ENCODE data around the gene PHC3.

PHC3 gene

DNA sequence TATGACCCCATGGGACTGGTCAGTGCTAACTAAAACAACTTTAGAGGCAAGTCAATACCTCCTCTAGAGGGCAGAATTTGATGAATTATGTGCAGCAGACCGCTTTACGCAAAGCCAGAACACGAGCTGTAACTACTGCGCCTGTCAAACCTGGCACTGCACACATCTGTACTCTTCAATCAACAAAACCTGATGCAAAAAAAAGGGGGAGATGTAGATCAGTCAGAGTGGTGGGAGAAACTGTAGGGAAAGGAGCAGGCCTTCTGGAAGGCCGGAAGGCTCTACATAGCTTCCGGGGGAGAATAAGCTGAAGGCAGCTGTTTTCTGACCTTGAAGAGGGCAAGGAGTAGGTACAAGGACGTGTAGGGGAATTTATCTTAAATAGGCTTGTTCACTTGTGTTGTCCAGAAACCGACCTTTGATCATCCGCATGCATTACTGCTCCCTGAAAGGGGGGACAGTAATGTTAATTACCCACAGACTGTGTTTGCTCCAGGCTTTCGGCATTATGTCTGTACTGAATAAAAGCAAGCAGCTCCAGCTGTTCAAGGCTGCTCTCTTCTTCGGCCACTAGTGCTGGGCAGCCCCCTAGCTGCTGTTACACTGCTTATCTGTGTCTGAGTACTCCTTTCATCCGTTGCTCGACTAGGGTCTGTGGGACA lies 102.8 kb downstream of the PHC3 start:
- POLR2A ChIA-PET = no interaction called here
- peak; percentile 3 for TF ChIP-seq CTCF (IDR thresholded peaks at IDR 0.05; ENCODE audit: control extremely low read depth, extremely low read depth, low read depth, missing control alignments)
- CTCF ChIA-PET = interaction anchor here (0.6 to 3.2 kb wide), 13 partner anchors 10 to 74 kb away, joined by 3 to 15 read pairs (median 4); no protein-coding TSS in a partner anchor
- DNase-seq (ENCODE audit: extremely low spot score) = no peak

- ChIA-PET CTCF (interaction anchor here (1.0 to 3.2 kb wide), 6 partner anchors 12 to 103 kb away, joined by 3 to 15 read pairs (median 4); no protein-coding TSS in a partner anchor), POLR2A (no interaction called here)
- no peak for DNase-seq (ENCODE audit: extremely low spot score)
- no peak for TF ChIP-seq CTCF (IDR thresholded peaks at IDR 0.05; ENCODE audit: control extremely low read depth, extremely low read depth, low read depth, missing control alignments)
Measured at GRCh38 chr3:170077361-170077760, 104.2 kb downstream of the PHC3 start.

DNA sequence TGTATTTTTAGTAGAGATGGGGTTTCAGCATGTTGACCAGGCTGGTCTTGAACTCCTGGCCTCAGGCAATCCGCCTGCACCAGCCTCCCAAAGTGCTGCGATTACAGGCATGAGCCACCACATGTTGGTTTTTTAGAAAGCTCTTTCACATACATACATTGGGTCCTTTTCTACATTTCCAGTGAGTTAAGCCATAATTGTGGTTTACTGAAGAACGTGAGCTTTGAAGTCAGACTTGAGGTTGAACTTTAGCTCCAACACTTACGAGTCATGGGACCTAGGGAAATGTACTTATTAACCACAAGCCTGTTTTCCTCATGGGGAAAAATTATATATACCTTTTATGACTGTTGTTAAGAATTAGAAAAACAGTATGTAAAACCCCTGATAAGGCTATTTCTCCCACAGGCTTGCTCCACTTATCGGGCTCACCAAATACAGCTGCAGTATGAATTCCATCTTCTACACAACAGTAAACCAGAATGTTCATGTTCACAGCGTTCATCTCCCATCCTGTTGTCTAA lies 104.8 kb downstream of the PHC3 start:
- no peak for TF ChIP-seq CTCF (IDR thresholded peaks at IDR 0.05; ENCODE audit: control extremely low read depth, extremely low read depth, low read depth, missing control alignments)
- CTCF ChIA-PET = interaction anchor here (1.0 to 3.2 kb wide), 5 partner anchors 13 to 104 kb away, joined by 3 to 15 read pairs (median 5); no protein-coding TSS in a partner anchor
- DNase-seq (ENCODE audit: extremely low spot score) = no peak
- POLR2A ChIA-PET = no interaction called here

- ChIA-PET CTCF (no interaction called here), POLR2A (no interaction called here)
- DNase-seq (ENCODE audit: extremely low spot score) = no peak
- TF ChIP-seq CTCF (IDR thresholded peaks at IDR 0.05; ENCODE audit: control extremely low read depth, extremely low read depth, low read depth, missing control alignments) = no peak
Measured at GRCh38 chr3:170075441-170076091, 106.0 kb downstream of the PHC3 start.

- CTCF ChIA-PET = interaction anchor here (1.2 kb wide), 1 partner anchor 10 kb away, joined by 3 read pairs; no protein-coding TSS in a partner anchor
- DNase-seq (ENCODE audit: extremely low spot score) = no peak
- no peak for TF ChIP-seq CTCF (IDR thresholded peaks at IDR 0.05; ENCODE audit: control extremely low read depth, extremely low read depth, low read depth, missing control alignments)
- POLR2A ChIA-PET = interaction anchor here (0.7 to 1.1 kb wide), 2 partner anchors 10 to 19 kb away, joined by 4 to 5 read pairs; no protein-coding TSS in a partner anchor
Measured at GRCh38 chr3:170064108-170064507, 117.4 kb downstream of the PHC3 start.

GRCh38 chr3:170063691-170064090 lies 117.8 kb downstream of the PHC3 start:
- DNase-seq (ENCODE audit: extremely low spot score) = no peak
- no peak for TF ChIP-seq CTCF (IDR thresholded peaks at IDR 0.05; ENCODE audit: control extremely low read depth, extremely low read depth, low read depth, missing control alignments)
- ChIA-PET CTCF (interaction anchor here (1.2 kb wide), 1 partner anchor 9 kb away, joined by 3 read pairs; no protein-coding TSS in a partner anchor), POLR2A (interaction anchor here (0.7 kb wide), 1 partner anchor 9 kb away, joined by 4 read pairs; no protein-coding TSS in a partner anchor)

Data from GM10248 (cell line).